Thoracic aorta (tissue), 2 donors: Measurements from ENCODE around the gene AUTS2. TPM values are rescaled to one million over a fixed set of nuclear protein-coding genes. Genes with fewer than 3 reads are reported as not detected.

ENCODE experiments used
- ATAC-seq: fragments of 150-250 bp; one replicate; pipeline ENCODE4 v1.8.0; 2017; ENCODE audit warnings: low read depth; ENCODE audit not compliant: insufficient number of reproducible peaks, low FRiP score
- DNase-seq: peaks from one replicate; pipeline ENCODE4 v3.0.0-alpha.2; 2020; ENCODE audit warnings: low spot score
- H3K27ac ChIP-seq, 2 donors: fragments of 200-600 bp; sonication (generic); 1 replicate in 1 of 2; 2 replicates in 1 of 2; pipeline ENCODE4 v1.5.1; 2016; ENCODE audit warnings: mild to moderate bottlenecking in 2 of 2, moderate library complexity in 2 of 2
- H3K27me3 ChIP-seq: fragments of 200-600 bp; sonication (generic); replicated peaks from 2 replicates; pipeline ENCODE4 v1.6.0; 2016; ENCODE audit warnings: mild to moderate bottlenecking; ENCODE audit not compliant: insufficient read depth
- H3K36me3 ChIP-seq: fragments of 200-600 bp; sonication (generic); one replicate; pipeline ENCODE4 v1.5.1; 2016
- H3K4me1 ChIP-seq, 2 donors: fragments of 200-600 bp; sonication (generic); 1 replicate in 1 of 2; 2 replicates in 1 of 2; pipeline versions ENCODE4 v1.5.1 to v1.6.0; 2016; ENCODE audit warnings: low read depth in 2 of 2, mild to moderate bottlenecking in 1 of 2; ENCODE audit not compliant: control insufficient read depth in 1 of 2
- H3K4me3 ChIP-seq: fragments of 200-600 bp; sonication (generic); 2 replicates; pipeline ENCODE4 v1.5.1; 2016; ENCODE audit warnings: mild to moderate bottlenecking
- H3K9me3 ChIP-seq: fragments of 200-600 bp; sonication (generic); 2 replicates; pipeline ENCODE4 v1.5.1; 2016
- total RNA-seq, 2 donors: library from RNA; depleted of rRNA; stranded (reverse); fragments of >200 nt; gene quantifications; one replicate each; pipeline versions ENCODE4 v1.1.0 to v1.2.3, GENCODE V29; 2016
- TF ChIP-seq, protein P1 (sequence below): fragments of 200-600 bp; sonication (generic); IDR thresholded peaks from one replicate; pipeline ENCODE4 v1.5.1; 2019; ENCODE audit warnings: antibody characterized with exemption

The AUTS2 gene
- total RNA-seq, 2 donors from 2014 or later = 49.4 to 101 TPM

DNA sequence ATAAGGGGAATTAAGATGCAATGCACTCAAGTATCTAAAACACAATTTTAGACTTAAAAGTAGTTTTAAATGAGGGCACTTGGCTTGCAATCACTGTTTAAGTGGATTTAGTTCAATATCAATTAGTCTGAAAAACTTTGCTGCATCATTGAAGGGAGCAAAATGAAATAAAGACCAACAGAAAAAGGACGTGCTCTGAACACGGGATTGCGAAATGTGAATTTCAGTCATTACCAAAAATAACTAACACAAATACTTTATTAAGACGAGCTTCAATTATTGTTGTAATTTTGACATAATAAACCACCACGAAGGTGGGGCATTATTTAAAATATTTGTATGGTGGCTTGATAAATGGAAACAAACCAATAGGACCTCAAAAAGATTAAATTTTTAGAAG lies 1171.9 kb downstream of the AUTS2 start:
- Histone ChIP-seq H3K36me3 (peaks cover 27% of the 10 kb centered on the region), H3K4me3 (no peak overlapping the region), H3K9me3 (no peaks in the 10 kb centered on the region), H3K27ac (no peak overlapping the region), H3K4me1 (no peaks in the 10 kb centered on the region), H3K27me3 (no peaks in the 10 kb centered on the region)
- ATAC-seq = no peak
- TF ChIP-seq, protein P1, sequence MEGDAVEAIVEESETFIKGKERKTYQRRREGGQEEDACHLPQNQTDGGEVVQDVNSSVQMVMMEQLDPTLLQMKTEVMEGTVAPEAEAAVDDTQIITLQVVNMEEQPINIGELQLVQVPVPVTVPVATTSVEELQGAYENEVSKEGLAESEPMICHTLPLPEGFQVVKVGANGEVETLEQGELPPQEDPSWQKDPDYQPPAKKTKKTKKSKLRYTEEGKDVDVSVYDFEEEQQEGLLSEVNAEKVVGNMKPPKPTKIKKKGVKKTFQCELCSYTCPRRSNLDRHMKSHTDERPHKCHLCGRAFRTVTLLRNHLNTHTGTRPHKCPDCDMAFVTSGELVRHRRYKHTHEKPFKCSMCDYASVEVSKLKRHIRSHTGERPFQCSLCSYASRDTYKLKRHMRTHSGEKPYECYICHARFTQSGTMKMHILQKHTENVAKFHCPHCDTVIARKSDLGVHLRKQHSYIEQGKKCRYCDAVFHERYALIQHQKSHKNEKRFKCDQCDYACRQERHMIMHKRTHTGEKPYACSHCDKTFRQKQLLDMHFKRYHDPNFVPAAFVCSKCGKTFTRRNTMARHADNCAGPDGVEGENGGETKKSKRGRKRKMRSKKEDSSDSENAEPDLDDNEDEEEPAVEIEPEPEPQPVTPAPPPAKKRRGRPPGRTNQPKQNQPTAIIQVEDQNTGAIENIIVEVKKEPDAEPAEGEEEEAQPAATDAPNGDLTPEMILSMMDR = no peak
- DNase-seq = no peak

DNA sequence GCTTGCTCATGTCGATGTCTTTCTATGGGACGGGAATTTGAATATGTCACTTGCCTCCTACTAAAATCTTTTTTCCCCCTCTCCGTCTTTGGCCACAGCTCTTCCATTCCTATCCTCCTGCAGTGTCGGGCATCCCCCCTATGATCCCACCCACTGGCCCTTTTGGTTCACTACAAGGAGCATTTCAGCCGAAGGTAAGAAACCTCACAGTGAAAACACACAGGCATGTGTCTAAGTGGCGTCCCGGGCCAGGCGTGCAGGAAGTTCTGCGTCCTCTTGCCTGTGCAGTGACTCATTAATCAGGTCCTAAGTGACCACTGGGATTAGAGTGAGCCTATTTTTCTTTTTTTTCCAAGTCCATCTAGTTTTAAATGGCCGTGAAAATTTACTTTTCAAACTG lies 1173.2 kb downstream of the AUTS2 start:
- TF ChIP-seq, protein P1 = no peak
- ATAC-seq = no peak

DNA sequence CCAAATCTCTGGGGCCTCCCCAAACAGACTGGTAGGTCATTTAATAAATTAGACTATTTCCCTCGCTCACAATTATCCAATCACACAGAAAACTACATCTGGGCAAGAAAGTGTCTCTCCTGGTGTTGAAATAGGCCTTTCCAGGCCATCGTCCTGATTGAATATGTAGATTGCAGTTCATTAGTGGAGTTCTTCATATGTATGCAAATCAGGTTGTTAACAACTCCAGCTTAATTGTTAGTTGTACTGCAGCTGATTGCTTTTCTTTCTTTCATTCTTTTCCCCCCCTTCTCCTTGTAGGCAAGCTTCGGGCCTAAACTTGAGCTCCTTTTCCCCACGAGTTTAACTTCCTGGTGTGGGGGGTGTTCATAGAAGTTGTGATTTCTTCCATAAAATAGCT lies 1174.6 kb downstream of the AUTS2 start:
- H3K36me3 ChIP-seq = peaks cover 22% of the 10 kb centered on the region
- H3K27ac ChIP-seq = no peak overlapping the region
- no peaks in the 10 kb centered on the region for H3K9me3 ChIP-seq
- H3K27me3 ChIP-seq = no peaks in the 10 kb centered on the region
- DNase-seq = no peak
- no peak for ATAC-seq
- TF ChIP-seq, protein P1 = no peak
- H3K4me3 ChIP-seq = no peak overlapping the region
- no peaks in the 10 kb centered on the region for H3K4me1 ChIP-seq

More for the DNA sequence above, 1173.2 kb downstream of the AUTS2 start:
- H3K27ac ChIP-seq = no peak overlapping the region
- DNase-seq = no peak
- H3K27me3 ChIP-seq = no peaks in the 10 kb centered on the region
- peaks cover 18% of the 10 kb centered on the region for H3K36me3 ChIP-seq
- no peaks in the 10 kb centered on the region for H3K4me1 ChIP-seq
- no peaks in the 10 kb centered on the region for H3K9me3 ChIP-seq
- no peak overlapping the region for H3K4me3 ChIP-seq

DNA sequence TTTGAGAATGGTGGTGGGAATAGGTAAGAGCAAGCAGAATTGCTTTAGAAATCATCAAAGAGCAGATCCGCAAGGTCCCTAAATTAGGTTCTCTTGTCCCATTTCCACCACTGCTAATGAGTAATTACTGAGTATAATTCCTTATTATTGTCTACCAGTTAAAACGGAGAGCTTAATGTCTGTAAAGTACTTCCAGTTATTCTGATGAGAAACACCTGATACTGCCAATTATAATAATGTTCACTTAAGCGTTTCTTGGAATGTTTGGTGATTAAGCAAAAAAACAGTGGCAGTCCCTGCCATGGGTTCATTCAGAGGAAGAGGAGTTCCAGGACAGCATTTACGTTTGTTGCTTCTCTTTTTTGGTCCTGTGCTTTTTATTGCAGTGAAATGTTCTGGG lies 1175.1 kb downstream of the AUTS2 start:
- H3K4me1 ChIP-seq = no peaks in the 10 kb centered on the region
- no peaks in the 10 kb centered on the region for H3K9me3 ChIP-seq
- H3K36me3 ChIP-seq = peaks cover 25% of the 10 kb centered on the region
- ATAC-seq = no peak
- TF ChIP-seq, protein P1 = no peak
- no peak for DNase-seq
- no peaks in the 10 kb centered on the region for H3K27me3 ChIP-seq
- no peak overlapping the region for H3K4me3 ChIP-seq
- H3K27ac ChIP-seq = no peak overlapping the region

DNA sequence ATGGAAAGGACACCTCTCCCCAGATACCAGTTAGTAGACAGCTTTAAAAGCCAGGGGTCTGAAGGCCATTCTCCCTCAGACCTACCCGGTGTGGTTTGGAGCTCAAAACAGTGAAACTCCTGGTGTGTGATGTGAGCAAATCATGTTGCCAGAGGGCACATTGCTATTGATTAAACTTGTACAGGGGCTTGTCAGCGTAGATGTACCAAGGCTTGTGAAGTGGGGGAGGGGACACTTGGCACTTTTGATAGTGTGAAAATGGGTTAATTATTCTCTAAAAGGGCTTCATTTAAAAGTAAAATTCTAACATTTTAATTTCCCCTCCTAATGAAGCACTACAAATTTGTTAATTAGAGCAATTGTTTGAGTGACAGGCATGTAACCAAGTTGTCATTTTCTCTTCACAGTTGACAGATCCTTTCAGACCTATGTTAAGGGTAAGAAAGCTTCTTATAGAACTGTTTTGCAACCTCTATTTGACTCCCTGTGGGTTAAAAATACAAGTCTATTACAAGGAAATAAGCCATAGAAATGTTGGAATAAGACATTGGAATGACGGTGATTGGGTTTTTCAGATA lies 1176.8 kb downstream of the AUTS2 start:
- Histone ChIP-seq H3K36me3 (peaks cover 33% of the 10 kb centered on the region), H3K27ac (no peak overlapping the region), H3K4me3 (no peak overlapping the region), H3K27me3 (no peaks in the 10 kb centered on the region), H3K4me1 (no peaks in the 10 kb centered on the region), H3K9me3 (no peaks in the 10 kb centered on the region)
- DNase-seq = no peak
- TF ChIP-seq, protein P1 = no peak
- ATAC-seq = no peak
